ENCODE measurements around the gene PLK3. TPM values are rescaled to one million over a fixed set of nuclear protein-coding genes. Genes with fewer than 3 reads are reported as not detected.
"Not testable (repeated sequence)": the region's sequence is repeated elsewhere in the genome, so short reads cannot be mapped to it uniquely, and the experiment has no call there.

PLK3 gene
- total and polyA plus RNA-seq, 10 of the 15 experiments (the other 5 are each of a cell fraction or from before 2014, with no cell fraction given) = 1.5 to 23.2 (median 12.1) TPM

DNA sequence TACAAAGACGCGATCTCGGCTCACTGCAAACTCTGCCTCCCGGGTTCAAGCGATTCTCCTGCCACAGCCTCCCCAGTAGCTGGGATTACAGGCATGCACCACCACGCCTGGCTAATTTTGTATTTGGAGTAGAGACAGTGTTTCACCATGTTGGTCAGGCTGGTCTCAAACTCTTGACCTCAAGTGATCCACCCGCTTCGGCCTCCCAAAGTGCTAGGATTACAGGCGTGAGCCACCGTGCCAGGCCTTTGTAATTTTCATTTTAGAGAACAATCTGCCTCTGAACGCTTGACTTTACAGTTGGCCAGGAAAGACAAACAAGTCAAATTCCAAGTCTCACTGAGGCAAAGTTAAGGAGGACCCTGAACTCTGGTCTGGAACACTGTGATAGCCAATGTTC is 38.1 kb downstream of the PLK3 start:
- POLR2A ChIA-PET = interaction anchor here (0.5 to 0.7 kb wide), 4 partner anchors 10 to 310 kb away, joined by 3 read pairs; no protein-coding TSS in a partner anchor
- H4K20me1 ChIP-seq (ENCODE audit: control insufficient read depth, insufficient read depth); ATAC-seq; in situ Hi-C loops (cut with MboI); H3K27ac ChIP-seq (ENCODE audit: control insufficient read depth, insufficient read depth); H3K36me3 ChIP-seq (ENCODE audit: control insufficient read depth in 2 of 2, insufficient read depth in 2 of 2, low read length in 1 of 2); H3K4me1 ChIP-seq (ENCODE audit: control insufficient read depth, insufficient read depth, low read length); H3K4me3 ChIP-seq; FAIRE-seq; H3K79me2 ChIP-seq (ENCODE audit: control insufficient read depth, insufficient read depth, low read length); H2AFZ ChIP-seq (ENCODE audit: control insufficient read depth, low read depth, low read length); H3K9ac ChIP-seq (ENCODE audit: control insufficient read depth, insufficient read depth, low read length); H3K9me3 ChIP-seq (replicated peaks; ENCODE audit: control insufficient read depth, insufficient read depth, low read length); H3K27me3 ChIP-seq (replicated peaks in 1 of 2; ENCODE audit: control insufficient read depth in 2 of 2, insufficient read depth in 2 of 2, low read length in 1 of 2); H3K4me2 ChIP-seq (ENCODE audit: control insufficient read depth, insufficient read depth); BruUV-seq (replicated peaks); DNase-seq (ENCODE audit: low read depth, low spot score): not testable (repeated sequence)
- intact Hi-C loops (cut with micrococcal nuclease; ENCODE audit: unreplicated experiment) = loop anchor here (10.0 kb wide), 1 partner anchor 147 kb away; the partner anchor contains the start of gene EIF2B3
- RAD21 ChIA-PET (ENCODE audit: unreplicated experiment) = interaction anchor here (2.8 kb wide), 1 partner anchor 173 kb away, joined by 19 read pairs; the partner anchor contains the start of genes HECTD3 and UROD
- 86% methylated on average over 11 of the region's 11 CpGs for WGBS (ENCODE audit: insufficient coverage, insufficient replicate concordance, low lambda C conversion rate, missing lambda C conversion rate)
- CTCF ChIA-PET = interaction anchor here (0.9 to 3.5 kb wide), 7 partner anchors 8 to 462 kb away, joined by 3 to 15 read pairs (median 3); no protein-coding TSS in a partner anchor
- SMC1A ChIA-PET (ENCODE audit: uncharacterized antibody, unreplicated experiment) = interaction anchor here (0.6 to 1.1 kb wide), 2 partner anchors 147 to 173 kb away, joined by 3 to 4 read pairs; partner anchors contain the start of gene HECTD3

DNA sequence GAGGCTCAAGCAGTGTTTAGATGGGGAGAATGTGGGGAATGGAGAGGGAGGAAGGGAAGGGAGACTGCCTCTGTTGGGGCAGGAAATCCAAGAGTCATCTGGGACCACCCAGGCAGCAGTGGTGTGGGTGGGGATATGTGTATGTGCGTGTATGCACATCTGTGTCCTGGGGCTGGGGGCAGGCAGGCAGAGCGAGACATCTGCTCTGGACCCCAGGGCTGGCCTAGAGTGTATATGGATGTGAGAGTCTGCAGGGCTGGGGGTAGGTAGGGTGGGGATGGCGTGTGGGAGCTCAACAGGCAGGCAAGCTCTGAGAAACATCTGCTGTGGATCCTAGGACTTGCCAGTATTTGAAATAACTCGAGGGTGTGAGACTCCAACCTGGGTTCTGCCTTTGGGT is 39.4 kb downstream of the PLK3 start:
- no peak for DNase-seq (ENCODE audit: low read depth, low spot score)
- in situ Hi-C loops (cut with MboI) (no loop called here), intact Hi-C loops (cut with micrococcal nuclease; ENCODE audit: unreplicated experiment) (loop anchor here (10.0 kb wide), 1 partner anchor 145 kb away; the partner anchor contains the start of gene EIF2B3)
- no peaks in the 10 kb centered on the region for H3K9me3 ChIP-seq (replicated peaks; ENCODE audit: control insufficient read depth, insufficient read depth, low read length)
- BruUV-seq (replicated peaks) = no TSS peak
- H4K20me1 ChIP-seq (ENCODE audit: control insufficient read depth, insufficient read depth) = no peaks in the 10 kb centered on the region
- ChIA-PET SMC1A (ENCODE audit: uncharacterized antibody, unreplicated experiment) (no interaction called here), POLR2A (interaction anchor here (0.6 kb wide), 1 partner anchor 38 kb away, joined by 4 read pairs; no protein-coding TSS in a partner anchor), RAD21 (ENCODE audit: unreplicated experiment) (no interaction called here), CTCF (no interaction called here)
- H3K79me2 ChIP-seq (ENCODE audit: control insufficient read depth, insufficient read depth, low read length) = no peaks in the 10 kb centered on the region
- no peak for FAIRE-seq
- H3K4me2 ChIP-seq (ENCODE audit: control insufficient read depth, insufficient read depth) = no peak overlapping the region
- H2AFZ ChIP-seq (ENCODE audit: control insufficient read depth, low read depth, low read length) = no peak overlapping the region
- no peaks in the 10 kb centered on the region for H3K36me3 ChIP-seq (ENCODE audit: control insufficient read depth in 2 of 2, insufficient read depth in 2 of 2, low read length in 1 of 2)
- no peak for ATAC-seq
- H3K27me3 ChIP-seq (replicated peaks in 1 of 2; ENCODE audit: control insufficient read depth in 2 of 2, insufficient read depth in 2 of 2, low read length in 1 of 2) = no peaks in the 10 kb centered on the region
- no peak overlapping the region for H3K27ac ChIP-seq (ENCODE audit: control insufficient read depth, insufficient read depth)
- TF ChIP-seq BRCA1 (IDR thresholded peaks at IDR 0.05; ENCODE audit: low read depth, low read length) (no peak), HSF1 (IDR thresholded peaks at IDR 0.05; ENCODE audit: low read depth, low read length) (no peak), RFX5 (IDR thresholded peaks at IDR 0.05; ENCODE audit: low read depth, low read length) (no peak), SPI1 (IDR thresholded peaks at IDR 0.05; ENCODE audit: borderline replicate concordance, insufficient read depth, low read depth, low read length) (no peak), USF2 (IDR thresholded peaks at IDR 0.05; ENCODE audit: borderline replicate concordance, low read depth, low read length) (no peak), CREB1 (IDR thresholded peaks at IDR 0.05; ENCODE audit: low read depth) (no peak), GABPA (IDR thresholded peaks at IDR 0.05; ENCODE audit: low read depth) (no peak), SMAD1 (IDR thresholded peaks at IDR 0.05; ENCODE audit: low read depth, partially characterized antibody) (no peak), EZH2 (IDR thresholded peaks at IDR 0.05; ENCODE audit: borderline replicate concordance, control insufficient read depth, low read depth, low read length) (no peak), SMARCA5 (IDR thresholded peaks at IDR 0.05) (no peak), PAX5 (IDR thresholded peaks at IDR 0.05; ENCODE audit: borderline replicate concordance, low read depth, low read length) (no peak)
- TF ChIP-seq, protein P1, sequence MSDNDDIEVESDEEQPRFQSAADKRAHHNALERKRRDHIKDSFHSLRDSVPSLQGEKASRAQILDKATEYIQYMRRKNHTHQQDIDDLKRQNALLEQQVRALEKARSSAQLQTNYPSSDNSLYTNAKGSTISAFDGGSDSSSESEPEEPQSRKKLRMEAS (IDR thresholded peaks at IDR 0.05; ENCODE audit: low read depth, low read length) = no peak
- H3K9ac ChIP-seq (ENCODE audit: control insufficient read depth, insufficient read depth, low read length) = no peak overlapping the region
- H3K4me3 ChIP-seq = no peak overlapping the region
- 26% methylated on average over 4 of the region's 4 CpGs for WGBS (ENCODE audit: insufficient coverage, insufficient replicate concordance, low lambda C conversion rate, missing lambda C conversion rate)
- H3K4me1 ChIP-seq (ENCODE audit: control insufficient read depth, insufficient read depth, low read length) = no peaks in the 10 kb centered on the region

Measured in GM12878 (cell line).